Hepatocyte (in vitro differentiated cells): ENCODE results near the gene CSMD2. TPM values are rescaled to one million over a fixed set of nuclear protein-coding genes. Genes with fewer than 3 reads are reported as not detected.

Source experiments
- DNase-seq: peaks from one replicate; pipeline ENCODE4 v3.0.0-alpha.2; 2016; ENCODE audit warnings: low spot score
- H2AFZ ChIP-seq: fragments of 200-600 bp; sonication (generic); 2 replicates; pipeline ENCODE4 v1.6.0; 2016; ENCODE audit warnings: antibody characterized with exemption, mild to moderate bottlenecking
- H3K27ac ChIP-seq: fragments of 200-600 bp; sonication (generic); 2 replicates; pipeline ENCODE4 v1.5.1; 2016; ENCODE audit warnings: mild to moderate bottlenecking
- H3K27me3 ChIP-seq: fragments of 200-600 bp; sonication (generic); 2 replicates; pipeline ENCODE4 v1.6.1; 2016
- H3K36me3 ChIP-seq: fragments of 200-600 bp; sonication (generic); replicated peaks from 2 replicates; pipeline ENCODE4 v1.5.1; 2016; ENCODE audit warnings: low read depth; ENCODE audit not compliant: insufficient read depth
- H3K4me1 ChIP-seq: fragments of 200-600 bp; sonication (generic); 2 replicates; pipeline ENCODE4 v1.5.1; 2016; ENCODE audit warnings: mild to moderate bottlenecking, moderate library complexity; ENCODE audit not compliant: insufficient read depth
- H3K4me2 ChIP-seq: fragments of 200-600 bp; sonication (generic); 2 replicates; pipeline ENCODE4 v1.6.0; 2016
- H3K4me3 ChIP-seq: fragments of 200-600 bp; sonication (generic); 2 replicates; pipeline ENCODE4 v1.5.1; 2016; ENCODE audit warnings: mild to moderate bottlenecking
- H3K79me2 ChIP-seq: fragments of 200-600 bp; sonication (generic); 2 replicates; pipeline ENCODE4 v1.6.0; 2017; ENCODE audit warnings: mild to moderate bottlenecking
- H3K9me2 ChIP-seq: fragments of 200-600 bp; sonication (generic); replicated peaks from 2 replicates; pipeline ENCODE4 v1.6.0; 2017; ENCODE audit warnings: mild to moderate bottlenecking; ENCODE audit not compliant: insufficient read depth
- H3K9me3 ChIP-seq: fragments of 200-600 bp; sonication (generic); 2 replicates; pipeline ENCODE4 v1.5.1; 2016; ENCODE audit warnings: low read depth, mild to moderate bottlenecking
- H4K20me1 ChIP-seq: fragments of 200-600 bp; sonication (generic); 2 replicates; pipeline ENCODE4 v1.6.0; 2016; ENCODE audit warnings: mild to moderate bottlenecking; ENCODE audit not compliant: insufficient read depth, poor library complexity, severe bottlenecking
- CTCF ChIP-seq: fragments of 200-600 bp; sonication (generic); IDR thresholded peaks from 2 replicates; pipeline ENCODE4 v1.5.1; 2016; ENCODE audit warnings: antibody characterized with exemption, mild to moderate bottlenecking; ENCODE audit not compliant: poor library complexity
- EZH2 ChIP-seq: fragments of 200-600 bp; sonication (generic); IDR thresholded peaks from 2 replicates; pipeline ENCODE4 v1.6.1; 2016; ENCODE audit warnings: antibody characterized with exemption, mild to moderate bottlenecking, borderline replicate concordance
- EZH2phosphoT487 ChIP-seq: fragments of 200-600 bp; sonication (generic); IDR thresholded peaks from one replicate; pipeline ENCODE4 v1.6.1; 2018; ENCODE audit warnings: antibody characterized with exemption, mild to moderate bottlenecking, low read depth, moderate library complexity; ENCODE audit not compliant: unreplicated experiment, severe bottlenecking
- WGBS: methylation state at CpG from one replicate; pipeline ENCODE4 v1.1.6; 2016; ENCODE audit warnings: low lambda C conversion rate; ENCODE audit errors: missing lambda C conversion rate; 5-methylcytosine and 5-hydroxymethylcytosine counted together
- polyA plus RNA-seq: library from polyadenylated mRNA; unstranded; fragments of >200 nt; fragmentation: Nextera tagmentation; extraction: Ambion mirVana; gene quantifications from 2 replicates; pipeline ENCODE4 v1.2.1, GENCODE V29; 2016
- total RNA-seq: library from RNA; depleted of rRNA; stranded (reverse); fragments of >200 nt; gene quantifications from 2 replicates; pipeline ENCODE4 v1.2.3, GENCODE V29; 2014

The CSMD2 gene
- total and polyA plus RNA-seq, 2 experiments from 2014 or later, result 0.10 to 0.37 TPM

- H3K4me3 ChIP-seq, result no peak overlapping the region
- no peak overlapping the region for H3K4me2 ChIP-seq
- H4K20me1 ChIP-seq, result no peaks in the 10 kb centered on the region
- no peak overlapping the region for H3K27ac ChIP-seq
- no peaks in the 10 kb centered on the region for H3K4me1 ChIP-seq
- H3K27me3 ChIP-seq, result no peaks in the 10 kb centered on the region
- DNase-seq, result no peak
- H3K9me3 ChIP-seq, result no peaks in the 10 kb centered on the region
- no peak overlapping the region for H2AFZ ChIP-seq
- TF ChIP-seq EZH2 (no peak), EZH2phosphoT487 (no peak), CTCF (no peak)
- H3K9me2 ChIP-seq, result no peaks in the 10 kb centered on the region
- no peaks in the 10 kb centered on the region for H3K36me3 ChIP-seq
- no peaks in the 10 kb centered on the region for H3K79me2 ChIP-seq
Observed at GRCh38 chr1:33826311-33826710, 338.7 kb downstream of the CSMD2 start.

- Histone ChIP-seq H3K4me1 (no peaks in the 10 kb centered on the region), H2AFZ (no peak overlapping the region), H3K36me3 (no peaks in the 10 kb centered on the region), H3K9me2 (no peaks in the 10 kb centered on the region), H3K27me3 (no peaks in the 10 kb centered on the region), H3K27ac (no peak overlapping the region), H4K20me1 (no peaks in the 10 kb centered on the region), H3K4me2 (no peak overlapping the region), H3K4me3 (no peak overlapping the region), H3K9me3 (no peaks in the 10 kb centered on the region), H3K79me2 (no peaks in the 10 kb centered on the region)
- whole genome bisulfite sequencing, result 81% methylated on average over 10 of the region's 10 CpGs
- TF ChIP-seq CTCF (no peak), EZH2phosphoT487 (no peak), EZH2 (no peak)
- no peak for DNase-seq
Observed at GRCh38 chr1:33825506-33825905, 339.5 kb downstream of the CSMD2 start.

- TF ChIP-seq CTCF, result no peak
- TF ChIP-seq EZH2phosphoT487, result no peak
- no peak for TF ChIP-seq EZH2
- Histone ChIP-seq H4K20me1 (no peaks in the 10 kb centered on the region), H3K4me3 (no peak overlapping the region), H2AFZ (no peak overlapping the region), H3K4me2 (no peak overlapping the region), H3K36me3 (no peaks in the 10 kb centered on the region), H3K27ac (no peak overlapping the region), H3K9me3 (no peaks in the 10 kb centered on the region), H3K79me2 (no peaks in the 10 kb centered on the region), H3K9me2 (no peaks in the 10 kb centered on the region), H3K4me1 (no peaks in the 10 kb centered on the region), H3K27me3 (no peaks in the 10 kb centered on the region)
- no peak for DNase-seq
- WGBS, result 80% methylated on average over 1 of the region's 1 CpG
Observed at GRCh38 chr1:33824971-33825370, 340.1 kb downstream of the CSMD2 start.

GRCh38 chr1:33824321-33824720, 340.7 kb downstream of the CSMD2 start:
- no peaks in the 10 kb centered on the region for H3K9me2 ChIP-seq
- no peak overlapping the region for H3K27ac ChIP-seq
- no peaks in the 10 kb centered on the region for H3K4me1 ChIP-seq
- H3K79me2 ChIP-seq, result no peaks in the 10 kb centered on the region
- no peaks in the 10 kb centered on the region for H3K9me3 ChIP-seq
- H3K27me3 ChIP-seq, result no peaks in the 10 kb centered on the region
- WGBS, result 93% methylated on average over 6 of the region's 6 CpGs
- TF ChIP-seq CTCF, result no peak
- TF ChIP-seq EZH2phosphoT487, result no peak
- TF ChIP-seq EZH2, result no peak
- no peaks in the 10 kb centered on the region for H4K20me1 ChIP-seq
- no peak for DNase-seq
- no peak overlapping the region for H3K4me3 ChIP-seq
- H3K36me3 ChIP-seq, result no peaks in the 10 kb centered on the region
- H2AFZ ChIP-seq, result no peak overlapping the region
- no peak overlapping the region for H3K4me2 ChIP-seq
